Activated naive CD4-positive, alpha-beta T cell treated with Interleukin-2 at 50 U/mL for 16 hours (primary cell): ENCODE data around the gene ZNF221.
"Not testable (repeated sequence)": the region's sequence is repeated elsewhere in the genome, so short reads cannot be mapped to it uniquely, and the experiment has no call there.

Source experiments
- DNase-seq: peaks from one replicate; pipeline ENCODE4 v3.0.0-alpha.2; 2020

Gene ZNF221

GRCh38 chr19:43950834-43951645 is at the start of gene ZNF221:
Gene ZNF221 (plus strand): TSS chr19:43951228. CDS start chr19:43962727, 11,499 bp downstream.
- DNase-seq = peak; percentile 64

- DNase-seq = peak; percentile 66
These were observed 49.3 kb upstream of the ZNF221 start for GRCh38 chr19:43901395-43902390.

- no peak for DNase-seq
These were observed 48.6 kb upstream of the ZNF221 start for GRCh38 chr19:43902399-43902798.

GRCh38 chr19:43905897-43906296 is 45.1 kb upstream of the ZNF221 start:
- no peak for DNase-seq

- no peak for DNase-seq
These were observed 44.3 kb upstream of the ZNF221 start for GRCh38 chr19:43906774-43907173.

GRCh38 chr19:43908659-43909058 is 42.4 kb upstream of the ZNF221 start:
- DNase-seq = no peak

- no peak for DNase-seq
These were observed 40.1 kb upstream of the ZNF221 start for GRCh38 chr19:43910884-43911283.

- DNase-seq = no peak
These were observed 37.6 kb upstream of the ZNF221 start for GRCh38 chr19:43913383-43913782.

- no peak for DNase-seq
These were observed 37.0 kb upstream of the ZNF221 start for GRCh38 chr19:43914051-43914450.

GRCh38 chr19:43923875-43924274 is 27.2 kb upstream of the ZNF221 start:
- DNase-seq = no peak

- no peak for DNase-seq
These were observed 22.2 kb upstream of the ZNF221 start for GRCh38 chr19:43928820-43929219.

GRCh38 chr19:43934055-43934984 is 16.7 kb upstream of the ZNF221 start:
- no peak for DNase-seq

GRCh38 chr19:43934985-43935708 is 15.9 kb upstream of the ZNF221 start, which contains the start of gene ZNF45:
Gene ZNF45 (minus strand): TSS chr19:43935282. CDS start chr19:43922185, 13,097 bp downstream.
- peak; percentile 88 for DNase-seq

GRCh38 chr19:43936188-43936587 is 14.8 kb upstream of the ZNF221 start:
- no peak for DNase-seq

GRCh38 chr19:43939557-43940260 is 11.3 kb upstream of the ZNF221 start:
- DNase-seq = no peak

GRCh38 chr19:43940719-43941118 is 10.3 kb upstream of the ZNF221 start:
- no peak for DNase-seq

GRCh38 chr19:43941209-43941608 is 9.8 kb upstream of the ZNF221 start:
- no peak for DNase-seq

- not testable (repeated sequence) for DNase-seq
These were observed 3.6 kb upstream of the ZNF221 start for GRCh38 chr19:43947412-43947811.

- DNase-seq = not testable (repeated sequence)
These were observed 1.2 kb upstream of the ZNF221 start for GRCh38 chr19:43949803-43950202.

GRCh38 chr19:43956827-43957226 is 5.8 kb downstream of the ZNF221 start:
- DNase-seq = no peak

GRCh38 chr19:43957891-43958290 is 6.9 kb downstream of the ZNF221 start:
- DNase-seq = no peak
